ENCODE data around the gene STX8. TPM values are rescaled to one million over a fixed set of nuclear protein-coding genes. Genes with fewer than 3 reads are reported as not detected.

STX8 gene
- polyA plus RNA-seq, 1 of the 3 experiments (the other 2 are of a cell fraction), result 51.3 TPM

DNA sequence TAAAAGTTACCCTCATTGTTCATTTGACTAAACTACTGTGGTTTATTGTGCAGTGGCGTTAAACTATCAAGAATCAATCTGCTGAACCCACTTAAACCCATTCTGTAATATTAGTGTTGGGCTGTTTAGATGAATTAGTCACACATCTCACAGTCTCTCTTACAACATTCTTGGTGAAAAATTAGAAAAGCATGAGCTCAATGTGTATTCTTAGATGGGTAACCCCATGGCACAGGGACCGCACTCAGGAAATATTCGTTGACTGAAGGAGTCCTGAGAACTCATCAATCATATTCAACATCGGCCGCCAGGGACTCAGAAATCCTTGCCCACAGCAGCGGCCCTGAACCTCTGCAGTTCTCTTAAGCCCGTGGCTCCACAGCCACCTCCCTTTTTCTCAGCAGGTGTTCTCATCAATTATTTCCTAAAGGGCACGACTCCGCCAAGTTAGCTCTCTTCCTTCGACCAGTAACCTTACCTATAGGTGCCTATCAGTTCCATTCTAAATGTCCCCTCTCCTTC is 155.6 kb downstream of the STX8 start (continued):
- TF ChIP-seq, protein P1, sequence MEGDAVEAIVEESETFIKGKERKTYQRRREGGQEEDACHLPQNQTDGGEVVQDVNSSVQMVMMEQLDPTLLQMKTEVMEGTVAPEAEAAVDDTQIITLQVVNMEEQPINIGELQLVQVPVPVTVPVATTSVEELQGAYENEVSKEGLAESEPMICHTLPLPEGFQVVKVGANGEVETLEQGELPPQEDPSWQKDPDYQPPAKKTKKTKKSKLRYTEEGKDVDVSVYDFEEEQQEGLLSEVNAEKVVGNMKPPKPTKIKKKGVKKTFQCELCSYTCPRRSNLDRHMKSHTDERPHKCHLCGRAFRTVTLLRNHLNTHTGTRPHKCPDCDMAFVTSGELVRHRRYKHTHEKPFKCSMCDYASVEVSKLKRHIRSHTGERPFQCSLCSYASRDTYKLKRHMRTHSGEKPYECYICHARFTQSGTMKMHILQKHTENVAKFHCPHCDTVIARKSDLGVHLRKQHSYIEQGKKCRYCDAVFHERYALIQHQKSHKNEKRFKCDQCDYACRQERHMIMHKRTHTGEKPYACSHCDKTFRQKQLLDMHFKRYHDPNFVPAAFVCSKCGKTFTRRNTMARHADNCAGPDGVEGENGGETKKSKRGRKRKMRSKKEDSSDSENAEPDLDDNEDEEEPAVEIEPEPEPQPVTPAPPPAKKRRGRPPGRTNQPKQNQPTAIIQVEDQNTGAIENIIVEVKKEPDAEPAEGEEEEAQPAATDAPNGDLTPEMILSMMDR (IDR thresholded peaks at IDR 0.05), result no peak

DNA sequence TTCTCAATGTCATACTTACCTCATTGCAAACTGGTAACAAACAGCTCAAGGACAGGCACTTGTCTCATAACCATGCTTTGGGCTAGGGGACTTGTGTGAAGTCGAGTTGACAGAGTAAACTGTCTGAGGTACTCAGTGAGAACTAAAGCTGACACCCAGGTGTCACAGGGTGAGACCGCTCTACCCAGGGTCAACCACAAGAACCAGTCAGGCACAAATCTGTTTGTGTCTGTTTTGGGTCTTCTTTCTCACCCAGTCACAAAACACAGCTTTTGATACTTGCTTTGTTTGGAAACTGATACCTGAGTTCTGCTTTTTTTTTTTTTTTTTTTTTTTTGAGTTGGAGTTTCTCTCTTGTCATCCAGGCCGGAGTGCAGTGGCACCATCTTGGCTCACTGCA is 161.1 kb downstream of the STX8 start:
- TF ChIP-seq, protein P1 (IDR thresholded peaks at IDR 0.05), result no peak
- TF ChIP-seq, protein P2, sequence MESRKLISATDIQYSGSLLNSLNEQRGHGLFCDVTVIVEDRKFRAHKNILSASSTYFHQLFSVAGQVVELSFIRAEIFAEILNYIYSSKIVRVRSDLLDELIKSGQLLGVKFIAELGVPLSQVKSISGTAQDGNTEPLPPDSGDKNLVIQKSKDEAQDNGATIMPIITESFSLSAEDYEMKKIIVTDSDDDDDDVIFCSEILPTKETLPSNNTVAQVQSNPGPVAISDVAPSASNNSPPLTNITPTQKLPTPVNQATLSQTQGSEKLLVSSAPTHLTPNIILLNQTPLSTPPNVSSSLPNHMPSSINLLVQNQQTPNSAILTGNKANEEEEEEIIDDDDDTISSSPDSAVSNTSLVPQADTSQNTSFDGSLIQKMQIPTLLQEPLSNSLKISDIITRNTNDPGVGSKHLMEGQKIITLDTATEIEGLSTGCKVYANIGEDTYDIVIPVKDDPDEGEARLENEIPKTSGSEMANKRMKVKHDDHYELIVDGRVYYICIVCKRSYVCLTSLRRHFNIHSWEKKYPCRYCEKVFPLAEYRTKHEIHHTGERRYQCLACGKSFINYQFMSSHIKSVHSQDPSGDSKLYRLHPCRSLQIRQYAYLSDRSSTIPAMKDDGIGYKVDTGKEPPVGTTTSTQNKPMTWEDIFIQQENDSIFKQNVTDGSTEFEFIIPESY (IDR thresholded peaks at IDR 0.05; ENCODE audit: borderline replicate concordance, low read depth), result no peak
- no peak for TF ChIP-seq MXI1 (IDR thresholded peaks at IDR 0.05; ENCODE audit: low read depth, low read length)
- no peak for TF ChIP-seq FOSL2 (IDR thresholded peaks at IDR 0.05; ENCODE audit: borderline replicate concordance, low read depth)
- no peak for TF ChIP-seq GABPA (IDR thresholded peaks at IDR 0.05; ENCODE audit: low read depth)
- TF ChIP-seq POLR2AphosphoS5 (IDR thresholded peaks at IDR 0.05; ENCODE audit: low read depth, low read length), result no peak
- TF ChIP-seq TCF12 (IDR thresholded peaks at IDR 0.05), result no peak
- no peak for TF ChIP-seq YY1 (IDR thresholded peaks at IDR 0.05; ENCODE audit: low read depth)
- TF ChIP-seq, protein P3, sequence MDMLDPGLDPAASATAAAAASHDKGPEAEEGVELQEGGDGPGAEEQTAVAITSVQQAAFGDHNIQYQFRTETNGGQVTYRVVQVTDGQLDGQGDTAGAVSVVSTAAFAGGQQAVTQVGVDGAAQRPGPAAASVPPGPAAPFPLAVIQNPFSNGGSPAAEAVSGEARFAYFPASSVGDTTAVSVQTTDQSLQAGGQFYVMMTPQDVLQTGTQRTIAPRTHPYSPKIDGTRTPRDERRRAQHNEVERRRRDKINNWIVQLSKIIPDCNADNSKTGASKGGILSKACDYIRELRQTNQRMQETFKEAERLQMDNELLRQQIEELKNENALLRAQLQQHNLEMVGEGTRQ (IDR thresholded peaks at IDR 0.05; ENCODE audit: borderline replicate concordance, low read depth, low read length), result no peak
- no peak for TF ChIP-seq RXRA (IDR thresholded peaks at IDR 0.05; ENCODE audit: borderline replicate concordance, low read depth)
- TF ChIP-seq NFIC (IDR thresholded peaks at IDR 0.05; ENCODE audit: borderline replicate concordance), result no peak
- TF ChIP-seq CHD2 (IDR thresholded peaks at IDR 0.05; ENCODE audit: low read length, partially characterized antibody), result no peak
- Histone ChIP-seq H3K9me3 (no peaks in the 10 kb centered on the region), H3K79me2 (ENCODE audit: insufficient read depth) (no peaks in the 10 kb centered on the region), H3K27me3 (ENCODE audit: insufficient read depth) (no peaks in the 10 kb centered on the region), H3K4me2 (no peak overlapping the region), H3K36me3 (replicated peaks in 1 of 2; ENCODE audit: control insufficient read depth in 1 of 2, insufficient read depth in 2 of 2, low read length in 1 of 2) (no peaks in the 10 kb centered on the region), H3K4me1 (ENCODE audit: control insufficient read depth in 1 of 2, insufficient read depth in 2 of 2, low read depth in 1 of 2, low read length in 1 of 2) (peaks cover 0 to 6% of the 10 kb centered on the region in 2 experiments; a peak in 2 of 4 replicates), H3F3A (replicated peaks; ENCODE audit: insufficient read depth) (no peaks in the 10 kb centered on the region), H3K9ac (no peak overlapping the region), H3K4me3 (ENCODE audit: low read depth in 2 of 2, low read length in 1 of 2) (no peak overlapping the region), H3K9me2 (no peaks in the 10 kb centered on the region), H3K27ac (ENCODE audit: low read depth in 2 of 2, low read length in 1 of 2) (no peak overlapping the region), H4K20me1 (ENCODE audit: insufficient read depth) (no peaks in the 10 kb centered on the region), H2AFZ (ENCODE audit: low read depth) (no peak overlapping the region)
- POLR2A ChIA-PET, result no interaction called here
- DNase-seq, result no peak
- 85% methylated on average over 3 of the region's 3 CpGs for WGBS (ENCODE audit: low lambda C conversion rate)
- CTCF ChIA-PET, result interaction anchor here (0.9 to 1.7 kb wide), 2 partner anchors 12 to 18 kb away, joined by 3 to 4 read pairs; no protein-coding TSS in a partner anchor

All from SK-N-SH (cell line).